Umbilical cord (tissue), 2 donors: ENCODE measurements around the gene MYO3B. TPM values are rescaled to one million over a fixed set of nuclear protein-coding genes. Genes with fewer than 3 reads are reported as not detected.
A peak's percentile ranks its signal among the peaks of the same experiment; 100 is the strongest.

Source experiments
- DNase-seq: peaks from one replicate; pipeline ENCODE4 v3.0.0-alpha.2; 2015; ENCODE audit warnings: low spot score
- total RNA-seq: library from RNA; depleted of rRNA; stranded (reverse); fragments of >200 nt; gene quantifications from one replicate; pipeline ENCODE4 v1.2.3, GENCODE V29; 2014; ENCODE audit warnings: low replicate concordance; ENCODE audit not compliant: insufficient read depth

MYO3B gene
- total RNA-seq: 3.9 TPM

GRCh38 chr2:170177950-170178781 lies at the start of gene MYO3B:
Gene MYO3B, plus strand, starts transcription at chr2:170178147. Its CDS starts 141 bp downstream, at chr2:170178288.
- DNase-seq: no peak

- DNase-seq: no peak
Observed at GRCh38 chr2:170139276-170139967, 38.5 kb upstream of the MYO3B start.

GRCh38 chr2:170140561-170140960 lies 37.4 kb upstream of the MYO3B start:
- DNase-seq: no peak

GRCh38 chr2:170141865-170142264 lies 36.1 kb upstream of the MYO3B start:
- DNase-seq: no peak

- no peak for DNase-seq
Observed at GRCh38 chr2:170142502-170142901, 35.4 kb upstream of the MYO3B start.

GRCh38 chr2:170143045-170143717 lies 34.8 kb upstream of the MYO3B start:
- DNase-seq: no peak

- DNase-seq: no peak
Observed at GRCh38 chr2:170144761-170145160, 33.2 kb upstream of the MYO3B start.

GRCh38 chr2:170145191-170145590 lies 32.8 kb upstream of the MYO3B start:
- DNase-seq: no peak

- DNase-seq: no peak
Observed at GRCh38 chr2:170145675-170146432, 32.1 kb upstream of the MYO3B start.

- no peak for DNase-seq
Observed at GRCh38 chr2:170146784-170147183, 31.2 kb upstream of the MYO3B start.

- DNase-seq: no peak
Observed at GRCh38 chr2:170147576-170147975, 30.4 kb upstream of the MYO3B start.

GRCh38 chr2:170148161-170148560 lies 29.8 kb upstream of the MYO3B start:
- no peak for DNase-seq

- no peak for DNase-seq
Observed at GRCh38 chr2:170152421-170152820, 25.5 kb upstream of the MYO3B start.

- DNase-seq: peak; percentile 86
Observed at GRCh38 chr2:170155022-170155722, 22.8 kb upstream of the MYO3B start.

- DNase-seq: no peak
Observed at GRCh38 chr2:170155723-170156253, 22.2 kb upstream of the MYO3B start.

- DNase-seq: no peak
Observed at GRCh38 chr2:170156592-170156991, 21.4 kb upstream of the MYO3B start.

- no peak for DNase-seq
Observed at GRCh38 chr2:170157025-170157684, 20.8 kb upstream of the MYO3B start.

- no peak for DNase-seq
Observed at GRCh38 chr2:170159060-170159459, 18.9 kb upstream of the MYO3B start.

GRCh38 chr2:170161516-170162270 lies 16.3 kb upstream of the MYO3B start:
- DNase-seq: no peak
